KMS-11 (cell line): Measurements from ENCODE around the gene AZU1.
"Not testable (repeated sequence)": the region's sequence is repeated elsewhere in the genome, so short reads cannot be mapped to it uniquely, and the experiment has no call there.

Experiments
- H2AFZ ChIP-seq: fragments of 200-600 bp; sonication (generic); 2 replicates; pipeline ENCODE4 v1.6.1; 2016; ENCODE audit warnings: antibody characterized with exemption, mixed run types, low read depth
- H3K27ac ChIP-seq: fragments of 200-600 bp; sonication (generic); 2 replicates; pipeline ENCODE4 v1.6.1; 2016; ENCODE audit warnings: mild to moderate bottlenecking, mixed run types
- H3K27me3 ChIP-seq: fragments of 200-600 bp; sonication (generic); 2 replicates; pipeline ENCODE4 v1.6.1; 2017; ENCODE audit warnings: mild to moderate bottlenecking, low read depth, mixed run types, moderate library complexity; ENCODE audit not compliant: insufficient read depth
- H3K36me3 ChIP-seq: fragments of 200-600 bp; sonication (generic); 2 replicates; pipeline ENCODE4 v1.6.1; 2017; ENCODE audit warnings: mild to moderate bottlenecking, mixed run types; ENCODE audit not compliant: insufficient read depth
- H3K4me1 ChIP-seq: fragments of 200-600 bp; sonication (generic); 2 replicates; pipeline ENCODE4 v1.6.1; 2016; ENCODE audit warnings: mild to moderate bottlenecking, low read depth, mixed run types; ENCODE audit not compliant: poor library complexity, severe bottlenecking
- H3K4me2 ChIP-seq: fragments of 200-600 bp; sonication (generic); 2 replicates; pipeline ENCODE4 v1.7.0; 2016; ENCODE audit warnings: mild to moderate bottlenecking, mixed run types
- H3K4me3 ChIP-seq: fragments of 200-600 bp; sonication (generic); IDR thresholded peaks from 2 replicates; pipeline ENCODE4 v1.6.1; 2017; ENCODE audit warnings: low read depth, low read length, mixed read lengths; ENCODE audit not compliant: insufficient read depth
- H3K79me2 ChIP-seq: fragments of 200-600 bp; sonication (generic); 2 replicates; pipeline ENCODE4 v1.6.1; 2016; ENCODE audit warnings: low read depth, mixed run types; ENCODE audit not compliant: insufficient read depth
- H3K9ac ChIP-seq: fragments of 200-600 bp; sonication (generic); 2 replicates; pipeline ENCODE4 v1.6.1; 2016; ENCODE audit warnings: mild to moderate bottlenecking, mixed run types
- H4K20me1 ChIP-seq: fragments of 200-600 bp; sonication (generic); 2 replicates; pipeline ENCODE4 v1.6.1; 2016; ENCODE audit warnings: mild to moderate bottlenecking, mixed run types; ENCODE audit not compliant: insufficient read depth
- TF ChIP-seq, protein P1 (sequence below): fragments of 200-600 bp; sonication (generic); conservative IDR thresholded peaks from 2 replicates; pipeline ENCODE4 v1.6.1; 2017; ENCODE audit warnings: low read depth, mild to moderate bottlenecking, antibody characterized with exemption, low read length, moderate library complexity, mixed read lengths

Gene AZU1

DNA sequence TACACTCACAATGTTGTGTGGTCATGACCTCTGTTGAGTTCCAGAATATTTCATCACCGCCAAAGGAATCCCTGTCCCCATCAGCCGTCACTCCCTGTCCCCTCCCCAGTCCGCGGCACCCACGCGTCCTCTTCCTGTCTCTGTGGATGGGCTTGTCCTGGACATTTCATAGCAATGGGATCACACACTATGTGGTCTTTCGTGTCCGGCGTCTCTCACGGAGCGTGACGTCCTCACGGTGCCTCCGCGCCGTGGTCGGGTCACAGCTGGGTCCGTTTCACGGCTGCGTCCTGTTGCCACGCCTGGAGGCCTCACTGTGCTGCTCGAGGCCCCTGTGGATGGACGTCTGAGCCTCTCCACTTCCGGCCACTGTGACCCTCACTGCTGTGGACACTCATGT, 6.6 kb downstream of the AZU1 start:
- Histone ChIP-seq H3K36me3 (no peaks in the 10 kb centered on the region), H2AFZ (no peak overlapping the region), H3K27me3 (peaks cover 43% of the 10 kb centered on the region; the same call in 1 of the 2 replicates), H3K27ac (no peak overlapping the region), H3K79me2 (no peaks in the 10 kb centered on the region), H4K20me1 (no peaks in the 10 kb centered on the region), H3K4me2 (no peak overlapping the region), H3K4me3 (no peak overlapping the region), H3K4me1 (no peaks in the 10 kb centered on the region), H3K9ac (no peak overlapping the region)
- TF ChIP-seq, protein P1, sequence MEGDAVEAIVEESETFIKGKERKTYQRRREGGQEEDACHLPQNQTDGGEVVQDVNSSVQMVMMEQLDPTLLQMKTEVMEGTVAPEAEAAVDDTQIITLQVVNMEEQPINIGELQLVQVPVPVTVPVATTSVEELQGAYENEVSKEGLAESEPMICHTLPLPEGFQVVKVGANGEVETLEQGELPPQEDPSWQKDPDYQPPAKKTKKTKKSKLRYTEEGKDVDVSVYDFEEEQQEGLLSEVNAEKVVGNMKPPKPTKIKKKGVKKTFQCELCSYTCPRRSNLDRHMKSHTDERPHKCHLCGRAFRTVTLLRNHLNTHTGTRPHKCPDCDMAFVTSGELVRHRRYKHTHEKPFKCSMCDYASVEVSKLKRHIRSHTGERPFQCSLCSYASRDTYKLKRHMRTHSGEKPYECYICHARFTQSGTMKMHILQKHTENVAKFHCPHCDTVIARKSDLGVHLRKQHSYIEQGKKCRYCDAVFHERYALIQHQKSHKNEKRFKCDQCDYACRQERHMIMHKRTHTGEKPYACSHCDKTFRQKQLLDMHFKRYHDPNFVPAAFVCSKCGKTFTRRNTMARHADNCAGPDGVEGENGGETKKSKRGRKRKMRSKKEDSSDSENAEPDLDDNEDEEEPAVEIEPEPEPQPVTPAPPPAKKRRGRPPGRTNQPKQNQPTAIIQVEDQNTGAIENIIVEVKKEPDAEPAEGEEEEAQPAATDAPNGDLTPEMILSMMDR = no peak

DNA sequence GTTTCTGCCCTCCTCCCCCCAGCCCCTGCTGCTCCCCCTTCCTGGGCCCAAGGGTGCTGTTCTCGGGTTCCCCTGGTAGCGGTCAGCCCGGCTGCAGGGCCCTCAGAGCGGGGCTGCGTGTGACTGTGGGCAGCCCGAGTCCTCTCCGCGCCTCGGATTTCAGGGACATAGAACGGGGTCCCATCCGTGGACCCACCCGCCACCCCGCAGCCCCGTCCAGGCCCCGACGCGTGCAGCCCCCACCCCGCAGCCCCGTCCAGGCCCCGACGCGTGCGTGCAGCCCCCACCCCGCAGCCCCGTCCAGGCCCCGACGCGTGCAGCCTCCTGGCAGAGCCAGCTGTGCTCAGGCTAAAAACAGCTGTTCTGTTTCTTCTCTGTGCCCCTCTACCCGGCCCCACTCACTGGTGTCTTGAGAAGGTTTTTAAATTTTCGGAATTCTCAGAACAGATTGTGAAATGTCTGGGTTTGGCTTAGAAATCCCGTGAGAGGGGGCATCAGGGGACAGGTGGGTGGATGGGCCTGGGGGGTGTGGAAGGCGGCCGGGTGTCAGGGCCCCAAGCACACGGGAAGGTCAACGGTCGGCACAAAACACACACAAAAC, 7.7 kb downstream of the AZU1 start:
- H3K4me1 ChIP-seq = no peaks in the 10 kb centered on the region
- peaks cover 35% of the 10 kb centered on the region; the same call in 1 of the 2 replicates for H3K27me3 ChIP-seq
- no peak overlapping the region for H2AFZ ChIP-seq
- no peak overlapping the region for H3K4me2 ChIP-seq
- H3K36me3 ChIP-seq = no peaks in the 10 kb centered on the region
- TF ChIP-seq, protein P1 = no peak
- no peaks in the 10 kb centered on the region for H3K79me2 ChIP-seq
- no peak overlapping the region for H3K27ac ChIP-seq
- no peaks in the 10 kb centered on the region for H4K20me1 ChIP-seq
- H3K4me3 ChIP-seq = no peak overlapping the region
- no peak overlapping the region for H3K9ac ChIP-seq

DNA sequence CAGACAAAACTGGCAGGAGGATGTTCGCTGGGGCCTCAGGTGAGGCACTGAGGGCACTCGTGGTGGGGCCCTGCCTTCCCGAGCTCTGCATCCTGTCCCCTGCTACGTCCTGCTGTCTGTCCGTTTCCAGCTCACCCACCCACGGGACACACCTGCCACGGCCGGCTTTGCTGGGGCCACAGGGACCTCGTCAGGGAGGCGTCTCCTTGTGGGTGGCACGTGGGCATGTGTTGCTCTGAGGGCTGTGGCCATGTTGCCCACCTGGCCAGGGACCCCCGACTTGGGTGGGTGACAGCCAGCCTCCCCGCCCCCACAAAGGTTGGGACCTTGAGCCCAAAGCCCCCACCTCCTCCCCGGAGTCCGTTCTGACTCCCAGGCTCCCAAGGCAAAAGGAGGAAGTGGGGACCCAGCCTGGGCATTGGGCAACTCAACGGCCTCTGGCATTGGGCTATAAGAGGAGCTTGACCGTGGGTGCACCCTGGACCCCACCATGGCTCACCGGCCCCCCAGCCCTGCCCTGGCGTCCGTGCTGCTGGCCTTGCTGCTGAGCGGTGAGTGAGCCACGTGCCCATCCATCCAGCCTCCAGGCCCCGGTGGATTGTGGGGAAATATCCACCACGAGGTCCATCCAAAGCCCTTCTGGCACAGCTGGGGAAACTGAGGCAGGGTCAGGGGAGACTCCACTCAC, 13.0 kb downstream of the AZU1 start, which contains the start of gene PRTN3:
PRTN3 (plus strand) TSS at position 481 of the 688 bp plus-strand sequence; CDS start at position 491, 10 bp downstream.
- no peaks in the 10 kb centered on the region for H3K36me3 ChIP-seq
- TF ChIP-seq, protein P1 = no peak
- peaks cover 14% of the 10 kb centered on the region; the same call in 1 of the 2 replicates for H3K27me3 ChIP-seq
- H3K27ac ChIP-seq = no peak within 1 kb of the TSS
- H3K4me3 ChIP-seq = no peak within 1 kb of the TSS
- H3K4me1 ChIP-seq = peaks cover 27% of the 10 kb centered on the region
- no peaks in the 10 kb centered on the region for H4K20me1 ChIP-seq
- no peak within 1 kb of the TSS for H3K9ac ChIP-seq
- H2AFZ ChIP-seq = no peak within 1 kb of the TSS
- no peak within 1 kb of the TSS for H3K4me2 ChIP-seq
- H3K79me2 ChIP-seq = no peaks in the 10 kb centered on the region

DNA sequence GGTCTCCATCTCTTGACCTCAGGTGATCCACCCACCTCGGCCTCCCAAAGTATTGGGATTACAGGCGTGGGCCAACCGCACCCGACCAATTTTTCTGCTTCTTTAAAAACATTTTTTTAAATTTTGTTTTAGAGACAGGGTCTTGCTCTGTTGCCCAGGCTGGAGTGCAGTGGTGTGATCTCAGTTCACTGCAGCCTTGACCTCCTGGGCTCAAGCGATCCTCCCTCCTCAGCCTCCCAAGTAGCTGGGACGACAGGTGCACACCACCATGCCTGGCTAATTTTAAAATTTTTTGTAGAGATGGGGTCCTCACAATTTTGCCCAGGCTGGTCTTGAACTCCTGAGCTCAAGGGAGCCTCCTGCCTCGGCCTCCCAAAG, 15.2 kb downstream of the AZU1 start:
- not testable (repeated sequence) for H3K9ac ChIP-seq, H3K36me3 ChIP-seq, H3K4me3 ChIP-seq

More for the DNA sequence above, 15.2 kb downstream of the AZU1 start:
- Histone ChIP-seq H2AFZ (peak overlapping the region; percentile 52), H3K4me1 (peaks cover 36% of the 10 kb centered on the region), H3K4me2 (peak overlapping the region; percentile 60), H3K79me2 (peaks cover 16% of the 10 kb centered on the region), H3K27ac (peak overlapping the region; percentile 55)
- H4K20me1 ChIP-seq, H3K27me3 ChIP-seq: not testable (repeated sequence)
